HepG2 (cell line): ENCODE measurements around the gene MRFAP1L1. TPM values are rescaled to one million over a fixed set of nuclear protein-coding genes. Genes with fewer than 3 reads are reported as not detected.

Experiments used
- DPF2 ChIP-seq: sonication (generic); formaldehyde crosslinking; IDR thresholded peaks from 2 replicates; pipeline ENCODE4 v1.4.0; 2020; ENCODE audit warnings: mild to moderate bottlenecking, low read depth, missing genetic modification reagents, borderline replicate concordance
- EEA1 ChIP-seq: sonication (generic); formaldehyde crosslinking; IDR thresholded peaks from 2 replicates; pipeline ENCODE4 v1.5.1; 2020; ENCODE audit warnings: mild to moderate bottlenecking, missing genetic modification reagents, borderline replicate concordance
- IRF2 ChIP-seq: IDR thresholded peaks from 2 replicates; pipeline ENCODE4 v1.6.1; 2018; ENCODE audit warnings: missing genetic modification reagents, missing compliant biosample characterization
- KLF15 ChIP-seq: sonication (generic); formaldehyde crosslinking; IDR thresholded peaks from 2 replicates; pipeline ENCODE4 v1.8.1; 2023; ENCODE audit warnings: borderline replicate concordance, mild to moderate bottlenecking, inconsistent platforms, missing genetic modification reagents, mixed read lengths
- MAFF ChIP-seq: IDR thresholded peaks from 2 replicates; pipeline ENCODE4 v1.6.1; 2011; ENCODE audit warnings: low read depth, low read length, improper control_type of control experiment
- NCOA1 ChIP-seq: sonication (generic); formaldehyde crosslinking; IDR thresholded peaks from 2 replicates; pipeline ENCODE4 v1.9.0; 2021; ENCODE audit warnings: missing genetic modification reagents
- PCBP2 ChIP-seq: fragments of 200-400 bp; formaldehyde crosslinking; optimal IDR thresholded peaks from 2 replicates; pipeline ENCODE3; 2018; ENCODE audit warnings: low read length, low read depth; ENCODE audit not compliant: poor library complexity, severe bottlenecking
- PITX1 ChIP-seq: sonication (generic); formaldehyde crosslinking; IDR thresholded peaks from 2 replicates; pipeline ENCODE4 v1.5.1; 2020; ENCODE audit warnings: mild to moderate bottlenecking, missing genetic modification reagents
- RFXANK ChIP-seq: IDR thresholded peaks from 2 replicates; pipeline ENCODE4 v1.6.1; 2016
- SYNCRIP ChIP-seq: fragments of 200-400 bp; formaldehyde crosslinking; IDR thresholded peaks from 2 replicates; pipeline ENCODE4 v1.6.1; 2018; ENCODE audit warnings: mild to moderate bottlenecking, low read depth, low read length; ENCODE audit not compliant: insufficient read depth
- WIZ ChIP-seq: sonication (generic); formaldehyde crosslinking; IDR thresholded peaks from 2 replicates; pipeline ENCODE4 v1.5.1; 2020; ENCODE audit warnings: mild to moderate bottlenecking, missing genetic modification reagents
- ZBTB20 ChIP-seq: sonication (generic); formaldehyde crosslinking; IDR thresholded peaks from 2 replicates; pipeline ENCODE4 v1.8.1; 2023; ENCODE audit warnings: missing genetic modification reagents, low read depth, mild to moderate bottlenecking, borderline replicate concordance
- ZC3H4 ChIP-seq: sonication (generic); formaldehyde crosslinking; IDR thresholded peaks from 2 replicates; pipeline ENCODE4 v1.4.0; 2020; ENCODE audit warnings: missing genetic modification reagents, borderline replicate concordance
- ZNF292 ChIP-seq: sonication (generic); formaldehyde crosslinking; IDR thresholded peaks from 2 replicates; pipeline ENCODE4 v1.8.1; 2022; ENCODE audit warnings: mild to moderate bottlenecking, low read depth, missing genetic modification reagents, borderline replicate concordance
- ZNF674 ChIP-seq: sonication (generic); formaldehyde crosslinking; IDR thresholded peaks from 2 replicates; pipeline ENCODE4 v1.5.0; 2020; ENCODE audit warnings: low read depth, mild to moderate bottlenecking, missing genetic modification reagents
- ZNF737 ChIP-seq: sonication (generic); formaldehyde crosslinking; IDR thresholded peaks from 2 replicates; pipeline ENCODE4 v1.5.0; 2020; ENCODE audit warnings: missing genetic modification reagents, mild to moderate bottlenecking, borderline replicate concordance
- ZNF768 ChIP-seq: sonication (generic); formaldehyde crosslinking; IDR thresholded peaks from 2 replicates; pipeline ENCODE4 v1.4.0; 2020; ENCODE audit warnings: missing genetic modification reagents
- polyA plus RNA-seq, 8 experiments: library from polyadenylated mRNA; depleted of rRNA in 3 of 8; stranded (reverse) in 7 of 8; unstranded in 1 of 8; fragments of >200 nt; fragmentation: Illumina TruSeq in 4 of 8; extraction: Trizol in 4 of 8; gene quantifications; 2 replicates each; pipeline versions ENCODE4 v1.2.1 to v1.2.3, GENCODE V29; 2011 to 2016; ENCODE audit warnings: low read depth in 4 of 8, missing spikeins in 1 of 8, mixed read lengths in 1 of 8; ENCODE audit not compliant: insufficient read depth in 1 of 8
- total RNA-seq, 5 experiments: library from RNA; depleted of rRNA; stranded (reverse); fragments of >200 nt; fragmentation: Illumina TruSeq; extraction: Trizol; gene quantifications; 2 replicates each; pipeline ENCODE4 v1.2.3, GENCODE V29; 2016; ENCODE audit warnings: low read depth in 1 of 5
- TF ChIP-seq, protein P1 (sequence below), 2 experiments: IDR thresholded peaks; 2 replicates each; pipeline ENCODE4 v1.6.1; 2011 to 2012; ENCODE audit warnings: low read length in 2 of 2, borderline replicate concordance in 1 of 2, low read depth in 1 of 2, mild to moderate bottlenecking in 1 of 2, moderate library complexity in 1 of 2
- TF ChIP-seq, protein P2 (sequence below): conservative IDR thresholded peaks from 2 replicates; pipeline ENCODE4 v1.6.1; 2018; ENCODE audit warnings: missing genetic modification reagents
- TF ChIP-seq, protein P3 (sequence below): IDR thresholded peaks from 2 replicates; pipeline ENCODE4 v1.6.1; 2016; ENCODE audit warnings: missing compliant biosample characterization, missing genetic modification reagents, borderline replicate concordance
- TF ChIP-seq, protein P4 (sequence below): sonication (generic); IDR thresholded peaks from 2 replicates; pipeline ENCODE4 v1.6.1; 2016; ENCODE audit warnings: low read depth, borderline replicate concordance

The MRFAP1L1 gene
- total and polyA plus RNA-seq, 2 of the 13 experiments (the other 11 are each of a cell fraction or from before 2014, with no cell fraction given): 44.8 to 76.6 TPM

DNA sequence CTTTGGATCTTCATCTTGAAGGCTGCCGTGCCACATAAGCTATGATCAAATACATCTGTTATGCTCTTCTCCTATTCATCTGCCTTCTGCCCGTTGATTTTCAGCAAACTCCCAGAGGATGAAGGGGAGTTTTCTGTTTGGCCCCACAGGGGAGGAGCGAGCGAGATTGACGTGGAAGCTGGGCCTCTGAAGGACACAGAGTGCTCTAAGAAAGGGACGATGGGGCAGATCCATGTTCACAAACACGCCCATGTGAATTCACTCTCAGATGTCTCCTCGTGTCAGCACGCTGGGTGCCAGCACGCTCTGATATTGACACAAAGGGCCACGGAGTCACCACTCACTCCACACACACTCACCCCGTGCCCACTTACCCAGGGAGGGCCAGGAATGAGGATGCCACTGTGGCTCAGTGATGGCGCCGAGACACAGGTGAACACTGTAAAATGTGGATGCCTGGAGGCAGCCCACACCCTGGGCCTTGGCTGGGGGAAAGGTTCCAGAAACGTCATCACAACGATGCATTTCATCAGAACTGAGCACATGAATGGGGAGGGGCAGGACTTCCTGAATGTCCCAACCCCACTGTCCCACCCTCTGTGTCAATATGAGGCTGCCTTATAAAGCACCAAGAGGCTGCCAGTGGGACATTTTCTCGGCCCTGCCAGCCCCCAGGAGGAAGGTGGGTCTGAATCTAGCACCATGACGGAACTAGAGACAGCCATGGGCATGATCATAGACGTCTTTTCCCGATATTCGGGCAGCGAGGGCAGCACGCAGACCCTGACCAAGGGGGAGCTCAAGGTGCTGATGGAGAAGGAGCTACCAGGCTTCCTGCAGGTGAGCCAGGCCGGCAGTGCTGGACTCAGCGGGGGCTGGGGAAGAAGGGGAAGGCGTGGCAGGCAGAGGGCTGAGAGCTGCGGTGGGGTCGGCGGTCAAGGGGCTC, 16.2 kb downstream of the MRFAP1L1 start, which contains the start of gene S100P (continued):
- TF ChIP-seq ZBTB20 (peak; percentile 45; the same call in 1 of the 2 replicates), RFXANK (CRISPR knock-in tag) (no peak), ZNF292 (CRISPR knock-in tag) (peak; percentile 18; the same call in 1 of the 2 replicates), MAFF (no peak), ZNF674 (CRISPR knock-in tag) (peak; percentile 61; the same call in 1 of the 2 replicates), DPF2 (CRISPR knock-in tag) (0 out of 2 replicates have a peak, but pooled peaks have one; percentile 45), IRF2 (CRISPR knock-in tag) (peak; percentile 74; the same call in 1 of the 2 replicates), EEA1 (no peak), ZNF768 (CRISPR knock-in tag) (no peak), ZNF737 (CRISPR knock-in tag) (no peak), KLF15 (CRISPR knock-in tag) (no peak), WIZ (CRISPR knock-in tag) (peak; percentile 73; the same call in 1 of the 2 replicates), PCBP2 (no peak), PITX1 (peak; percentile 13; the same call in 1 of the 2 replicates), ZC3H4 (peak; percentile 51; the same call in 1 of the 2 replicates), SYNCRIP (no peak), NCOA1 (CRISPR knock-in tag) (no peak)
- TF ChIP-seq, protein P1, sequence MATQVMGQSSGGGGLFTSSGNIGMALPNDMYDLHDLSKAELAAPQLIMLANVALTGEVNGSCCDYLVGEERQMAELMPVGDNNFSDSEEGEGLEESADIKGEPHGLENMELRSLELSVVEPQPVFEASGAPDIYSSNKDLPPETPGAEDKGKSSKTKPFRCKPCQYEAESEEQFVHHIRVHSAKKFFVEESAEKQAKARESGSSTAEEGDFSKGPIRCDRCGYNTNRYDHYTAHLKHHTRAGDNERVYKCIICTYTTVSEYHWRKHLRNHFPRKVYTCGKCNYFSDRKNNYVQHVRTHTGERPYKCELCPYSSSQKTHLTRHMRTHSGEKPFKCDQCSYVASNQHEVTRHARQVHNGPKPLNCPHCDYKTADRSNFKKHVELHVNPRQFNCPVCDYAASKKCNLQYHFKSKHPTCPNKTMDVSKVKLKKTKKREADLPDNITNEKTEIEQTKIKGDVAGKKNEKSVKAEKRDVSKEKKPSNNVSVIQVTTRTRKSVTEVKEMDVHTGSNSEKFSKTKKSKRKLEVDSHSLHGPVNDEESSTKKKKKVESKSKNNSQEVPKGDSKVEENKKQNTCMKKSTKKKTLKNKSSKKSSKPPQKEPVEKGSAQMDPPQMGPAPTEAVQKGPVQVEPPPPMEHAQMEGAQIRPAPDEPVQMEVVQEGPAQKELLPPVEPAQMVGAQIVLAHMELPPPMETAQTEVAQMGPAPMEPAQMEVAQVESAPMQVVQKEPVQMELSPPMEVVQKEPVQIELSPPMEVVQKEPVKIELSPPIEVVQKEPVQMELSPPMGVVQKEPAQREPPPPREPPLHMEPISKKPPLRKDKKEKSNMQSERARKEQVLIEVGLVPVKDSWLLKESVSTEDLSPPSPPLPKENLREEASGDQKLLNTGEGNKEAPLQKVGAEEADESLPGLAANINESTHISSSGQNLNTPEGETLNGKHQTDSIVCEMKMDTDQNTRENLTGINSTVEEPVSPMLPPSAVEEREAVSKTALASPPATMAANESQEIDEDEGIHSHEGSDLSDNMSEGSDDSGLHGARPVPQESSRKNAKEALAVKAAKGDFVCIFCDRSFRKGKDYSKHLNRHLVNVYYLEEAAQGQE (IDR thresholded peaks at IDR 0.05; ENCODE audit: borderline replicate concordance in 1 of 2, low read depth in 1 of 2, low read length in 2 of 2): peak in 1 of 2 experiments; percentile 17; a peak in 1 of 4 replicates
- TF ChIP-seq, protein P2, sequence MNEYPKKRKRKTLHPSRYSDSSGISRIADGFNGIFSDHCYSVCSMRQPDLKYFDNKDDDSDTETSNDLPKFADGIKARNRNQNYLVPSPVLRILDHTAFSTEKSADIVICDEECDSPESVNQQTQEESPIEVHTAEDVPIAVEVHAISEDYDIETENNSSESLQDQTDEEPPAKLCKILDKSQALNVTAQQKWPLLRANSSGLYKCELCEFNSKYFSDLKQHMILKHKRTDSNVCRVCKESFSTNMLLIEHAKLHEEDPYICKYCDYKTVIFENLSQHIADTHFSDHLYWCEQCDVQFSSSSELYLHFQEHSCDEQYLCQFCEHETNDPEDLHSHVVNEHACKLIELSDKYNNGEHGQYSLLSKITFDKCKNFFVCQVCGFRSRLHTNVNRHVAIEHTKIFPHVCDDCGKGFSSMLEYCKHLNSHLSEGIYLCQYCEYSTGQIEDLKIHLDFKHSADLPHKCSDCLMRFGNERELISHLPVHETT (CRISPR knock-in tag): no peak
- TF ChIP-seq, protein P3, sequence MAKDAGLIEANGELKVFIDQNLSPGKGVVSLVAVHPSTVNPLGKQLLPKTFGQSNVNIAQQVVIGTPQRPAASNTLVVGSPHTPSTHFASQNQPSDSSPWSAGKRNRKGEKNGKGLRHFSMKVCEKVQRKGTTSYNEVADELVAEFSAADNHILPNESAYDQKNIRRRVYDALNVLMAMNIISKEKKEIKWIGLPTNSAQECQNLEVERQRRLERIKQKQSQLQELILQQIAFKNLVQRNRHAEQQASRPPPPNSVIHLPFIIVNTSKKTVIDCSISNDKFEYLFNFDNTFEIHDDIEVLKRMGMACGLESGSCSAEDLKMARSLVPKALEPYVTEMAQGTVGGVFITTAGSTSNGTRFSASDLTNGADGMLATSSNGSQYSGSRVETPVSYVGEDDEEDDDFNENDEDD (CRISPR knock-in tag): no peak; the same call in 1 of the 2 replicates
- TF ChIP-seq, protein P4, sequence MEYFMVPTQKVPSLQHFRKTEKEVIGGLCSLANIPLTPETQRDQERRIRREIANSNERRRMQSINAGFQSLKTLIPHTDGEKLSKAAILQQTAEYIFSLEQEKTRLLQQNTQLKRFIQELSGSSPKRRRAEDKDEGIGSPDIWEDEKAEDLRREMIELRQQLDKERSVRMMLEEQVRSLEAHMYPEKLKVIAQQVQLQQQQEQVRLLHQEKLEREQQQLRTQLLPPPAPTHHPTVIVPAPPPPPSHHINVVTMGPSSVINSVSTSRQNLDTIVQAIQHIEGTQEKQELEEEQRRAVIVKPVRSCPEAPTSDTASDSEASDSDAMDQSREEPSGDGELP: peak; percentile 59; the same call in 1 of the 2 replicates
